HG03521 (cell line): ENCODE data around the gene C21orf91.

Experiments used
- ATAC-seq: cut with Tn5 transposase; IDR thresholded peaks from one replicate; pipeline ENCODE4 v1.9.1; 2021; ENCODE audit warnings: mild to moderate bottlenecking, moderate library complexity; ENCODE audit not compliant: unreplicated experiment

C21orf91 gene

DNA sequence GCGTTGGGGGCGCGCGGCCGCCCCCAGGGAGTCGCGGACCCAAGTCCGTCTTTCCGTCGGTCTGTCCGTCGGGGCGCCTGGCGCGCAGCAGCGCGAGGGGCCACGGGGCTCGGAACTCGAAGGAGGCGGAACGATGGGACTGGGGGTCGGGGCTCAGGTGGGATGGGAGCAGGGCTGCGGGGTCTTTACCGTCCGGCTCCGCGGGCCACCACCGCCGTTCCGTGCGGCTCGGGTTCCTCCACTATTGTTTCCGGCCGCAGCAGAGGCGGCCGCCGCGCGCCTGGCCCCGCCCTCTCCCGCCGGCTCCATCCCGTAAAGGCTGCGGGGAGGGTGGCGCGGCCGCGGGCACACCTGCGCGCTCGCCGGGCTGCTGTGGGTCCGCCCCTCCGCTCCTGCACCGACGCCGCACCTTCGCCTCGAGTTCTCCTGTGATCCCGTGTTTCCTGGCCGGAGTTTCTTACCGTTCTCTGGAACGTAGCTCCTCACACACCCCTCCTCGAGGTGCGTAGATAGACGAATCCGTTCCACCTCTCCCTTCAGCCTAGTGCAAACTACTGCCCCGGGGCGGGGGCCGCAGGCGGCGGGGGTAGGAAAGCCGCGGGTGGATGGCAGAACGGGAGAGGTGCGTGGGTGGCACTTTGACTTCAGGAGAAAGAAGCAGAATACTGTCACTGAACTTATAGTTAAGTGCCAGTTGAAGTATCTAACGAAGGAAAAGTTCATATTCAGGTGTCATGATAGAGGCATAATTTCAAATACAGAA is at the start of gene C21orf91:
TSS of gene C21orf91 (minus strand) at position 243 of the 763 bp plus-strand sequence. CDS start 1,038 bp downstream, outside the sequence.
- peak; percentile 82 for ATAC-seq

- no peak for ATAC-seq
These were observed 47.4 kb upstream of the C21orf91 start for GRCh38 chr21:17866590-17866989.

DNA sequence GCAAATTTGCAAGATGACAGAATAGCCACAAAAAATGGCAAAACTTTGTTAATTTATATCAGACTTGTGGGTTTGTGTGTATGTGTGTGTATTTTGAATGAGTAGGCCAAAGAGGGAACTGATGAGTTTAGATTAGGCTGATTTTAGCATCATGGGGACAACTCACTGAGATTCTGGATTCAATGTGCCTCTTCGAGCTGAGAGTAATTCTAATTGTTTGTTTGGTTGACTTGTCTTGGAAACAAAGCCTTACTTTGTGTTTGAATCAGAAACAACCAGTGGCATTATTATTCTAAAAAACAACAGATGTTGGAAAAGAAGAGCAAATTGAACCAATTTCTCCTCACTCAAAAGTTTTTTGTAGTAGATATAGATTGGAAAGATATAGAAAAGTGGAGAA is 40.5 kb upstream of the C21orf91 start:
- no peak for ATAC-seq

DNA sequence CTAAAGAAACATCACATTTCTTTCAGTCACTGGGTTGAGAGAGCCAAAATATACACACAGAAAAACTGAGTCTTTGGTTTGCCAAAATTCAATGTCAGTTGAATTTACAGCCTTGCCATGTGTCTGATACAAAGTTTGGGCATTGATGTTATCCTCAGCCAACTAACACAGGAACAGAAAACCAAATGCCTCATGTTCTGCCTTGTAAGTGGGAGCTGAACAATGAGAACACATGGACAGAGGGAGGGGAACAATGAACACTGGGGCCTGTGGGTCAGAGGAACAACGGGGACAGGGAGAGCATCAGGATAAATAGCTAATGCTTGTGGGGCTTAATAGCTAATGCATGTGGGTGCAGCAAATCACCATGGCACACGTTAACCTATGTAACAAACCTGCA is 39.6 kb upstream of the C21orf91 start:
- ATAC-seq = no peak

DNA sequence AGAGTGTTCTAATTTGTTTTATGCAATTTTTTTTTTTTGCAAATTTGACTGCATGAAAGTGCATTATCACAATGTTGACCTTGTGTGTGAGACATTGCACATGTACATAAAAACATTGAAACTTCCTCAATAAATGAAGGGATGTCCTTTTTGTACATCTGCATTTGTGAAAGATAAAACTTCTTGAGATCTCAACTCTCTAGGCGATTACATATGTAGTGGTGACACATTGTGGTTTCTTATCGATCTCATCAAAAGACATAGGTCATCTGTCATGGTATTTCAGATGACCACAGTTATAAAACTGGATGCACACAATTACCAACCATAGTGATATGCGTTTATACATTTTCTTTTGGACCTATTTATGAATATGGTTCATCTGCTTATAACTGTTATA is 35.6 kb upstream of the C21orf91 start:
- no peak for ATAC-seq

DNA sequence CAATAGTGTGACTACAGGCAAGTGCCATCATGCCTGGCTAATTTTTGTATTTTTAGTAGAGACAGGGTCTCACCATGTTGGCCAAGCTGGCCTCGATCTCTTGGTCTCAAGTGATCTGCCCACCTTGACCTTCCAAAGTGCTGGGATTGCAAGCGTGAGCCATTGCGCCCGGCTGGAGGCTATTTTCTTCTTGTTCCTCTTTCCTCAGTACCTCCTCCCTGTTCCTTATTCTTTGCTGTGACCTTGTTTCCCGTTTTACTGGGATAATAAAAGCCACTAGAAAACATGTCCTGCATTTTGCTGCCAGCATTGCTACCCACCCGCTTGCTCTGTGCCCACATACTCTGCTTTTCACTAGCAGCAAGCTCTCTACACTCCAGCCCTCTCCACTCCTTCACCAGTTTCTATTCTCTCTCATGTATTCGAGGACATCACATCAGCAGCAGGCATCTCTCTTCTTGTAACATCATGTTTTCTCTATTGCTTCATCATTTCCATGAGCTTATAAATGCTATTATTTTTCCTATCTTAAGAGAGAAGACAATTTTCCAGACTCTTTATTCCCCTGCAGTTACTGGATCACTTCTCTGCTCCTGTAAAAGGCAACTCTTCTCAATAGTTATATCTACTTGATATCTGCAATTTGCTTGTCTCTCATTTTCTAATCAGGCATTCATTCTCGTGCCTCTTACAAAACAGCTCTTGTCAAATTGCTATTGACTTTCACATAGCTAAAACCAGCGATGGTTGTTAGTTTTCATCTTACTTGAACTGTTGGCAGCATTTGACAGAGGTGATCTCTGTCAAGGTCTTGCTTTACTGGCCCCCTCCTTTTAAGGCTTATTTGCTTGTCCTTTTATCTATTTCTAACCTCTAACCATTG is 34.5 kb upstream of the C21orf91 start:
- ATAC-seq = no peak

GRCh38 chr21:17848228-17848627 is 29.1 kb upstream of the C21orf91 start:
- peak; percentile 87 for ATAC-seq

DNA sequence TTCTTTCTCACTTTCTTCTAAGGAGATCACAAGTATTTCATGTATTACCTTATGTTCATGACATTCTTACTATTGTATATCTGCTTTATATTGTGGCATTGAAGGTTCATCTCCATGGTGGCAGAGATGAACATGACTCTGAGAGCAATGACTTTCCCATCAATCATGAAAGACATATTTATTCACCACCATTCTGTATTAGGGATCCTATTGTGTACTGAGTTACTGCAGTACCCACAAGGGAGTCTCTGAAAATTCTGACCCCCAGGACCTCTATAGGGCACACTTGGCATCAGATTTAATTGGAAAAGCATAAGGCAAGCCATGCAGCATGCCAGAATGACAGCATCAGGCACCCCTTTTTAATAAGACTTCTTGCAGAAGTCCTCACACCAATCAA is 21.9 kb upstream of the C21orf91 start:
- ATAC-seq = no peak

GRCh38 chr21:17834639-17835354 is 15.6 kb upstream of the C21orf91 start:
- no peak for ATAC-seq

DNA sequence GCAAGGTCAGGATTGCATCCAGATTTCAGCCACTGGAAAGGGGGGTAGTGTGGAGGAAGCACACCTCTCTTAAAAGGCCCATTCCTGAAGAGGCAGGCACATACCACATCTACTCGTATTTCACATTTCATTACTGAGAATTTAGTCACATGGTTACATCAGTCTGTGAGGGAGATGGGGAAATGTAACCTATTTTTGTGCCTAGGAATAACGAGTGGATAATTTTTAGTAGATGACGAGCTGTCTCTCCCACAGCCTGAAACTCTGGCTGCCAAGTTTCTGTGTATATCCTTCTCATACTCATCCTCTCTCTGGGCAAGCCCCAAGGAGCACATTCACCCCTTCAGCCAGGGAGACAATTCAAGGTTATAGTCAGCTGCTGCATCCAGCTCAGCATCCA is 10.3 kb upstream of the C21orf91 start:
- no peak for ATAC-seq

DNA sequence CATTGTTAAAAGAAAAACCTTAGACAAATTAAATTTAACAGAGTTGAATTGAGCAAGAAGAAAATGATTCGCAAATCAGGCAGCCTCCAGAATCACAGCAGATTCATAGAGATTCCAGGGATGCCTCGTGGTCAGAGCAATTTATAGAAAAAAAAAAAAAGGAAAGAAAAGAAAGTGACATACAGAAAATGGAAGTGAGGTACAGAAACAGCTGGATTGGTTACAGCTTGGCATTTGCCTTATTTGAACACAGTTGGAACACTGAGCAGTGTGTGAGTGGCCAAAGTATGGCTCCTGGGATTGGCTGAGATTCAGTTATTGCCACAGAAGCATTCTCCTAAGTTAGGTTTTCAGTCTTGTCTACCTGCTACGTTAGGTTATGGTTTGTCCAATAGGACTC is 9.1 kb upstream of the C21orf91 start:
- ATAC-seq = no peak

GRCh38 chr21:17823846-17824245 is 4.7 kb upstream of the C21orf91 start:
- ATAC-seq = no peak

DNA sequence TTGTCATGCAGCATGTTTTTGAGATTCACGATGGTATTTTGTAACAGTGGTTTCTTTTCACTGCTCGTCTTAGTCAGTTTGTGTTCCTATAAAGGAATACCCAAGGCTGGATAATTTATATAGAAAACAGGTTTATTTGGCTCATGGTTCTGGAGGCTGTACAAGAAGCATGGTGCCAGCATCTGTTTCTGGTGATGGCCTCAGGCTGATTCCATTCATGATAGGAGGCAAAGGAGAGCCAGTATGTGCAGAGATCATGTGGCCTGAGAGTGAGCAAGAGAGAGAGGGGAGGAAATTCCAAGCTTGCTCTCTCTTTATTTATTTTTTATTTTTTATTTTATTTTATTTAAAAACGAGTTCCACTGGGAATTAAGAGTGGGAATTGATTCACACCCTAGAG is 2.0 kb upstream of the C21orf91 start:
- no peak for ATAC-seq

- peak; percentile 58 for ATAC-seq
These were observed 697 bp upstream of the C21orf91 start for GRCh38 chr21:17819877-17820229.

DNA sequence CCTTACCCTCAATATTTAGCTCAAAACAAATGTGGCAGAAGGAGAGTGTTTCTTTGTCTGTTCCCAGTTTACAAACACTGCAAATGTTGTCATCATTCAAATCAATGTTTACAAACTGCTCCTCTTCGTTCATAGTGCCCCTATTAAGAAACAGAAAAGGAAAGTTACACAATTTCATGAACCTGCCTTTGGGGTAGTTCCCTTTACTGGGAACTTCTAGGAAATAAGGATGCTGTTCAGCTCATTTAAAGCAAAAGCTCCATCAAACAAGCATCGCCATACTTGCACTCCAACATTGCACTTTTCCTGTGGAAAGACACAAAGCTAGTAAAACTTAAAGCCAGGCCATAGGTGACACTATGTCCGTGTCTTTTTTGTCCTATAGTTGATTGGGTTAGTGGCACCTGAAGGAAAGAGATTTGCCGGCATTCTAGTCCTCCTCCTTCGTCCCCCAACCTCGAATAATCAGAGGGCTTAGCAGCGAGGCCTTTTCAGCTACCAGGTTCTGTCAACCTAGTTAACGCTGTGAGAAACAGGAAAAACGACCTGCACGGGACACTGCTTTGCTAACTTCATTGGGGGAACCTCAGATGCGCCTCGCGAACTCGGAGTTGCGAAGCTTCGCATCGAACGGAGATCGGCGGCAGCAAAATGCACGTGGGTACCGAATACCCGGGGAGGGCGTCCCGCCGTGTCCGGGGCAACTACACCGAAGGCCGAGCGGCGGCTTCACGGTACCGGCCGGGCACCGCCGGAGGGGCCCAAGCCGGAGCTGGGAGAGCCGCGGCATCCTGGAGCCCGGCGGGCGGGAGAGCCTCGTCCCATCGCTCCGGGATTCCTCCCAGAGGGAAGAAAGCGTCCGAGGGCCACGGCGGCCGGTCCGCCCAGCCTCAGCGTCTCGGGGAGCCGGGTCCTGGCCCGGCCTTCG is 706 bp downstream of the C21orf91 start:
- ATAC-seq = peak; percentile 7

GRCh38 chr21:17813353-17813752 is 5.8 kb downstream of the C21orf91 start:
- ATAC-seq = no peak

DNA sequence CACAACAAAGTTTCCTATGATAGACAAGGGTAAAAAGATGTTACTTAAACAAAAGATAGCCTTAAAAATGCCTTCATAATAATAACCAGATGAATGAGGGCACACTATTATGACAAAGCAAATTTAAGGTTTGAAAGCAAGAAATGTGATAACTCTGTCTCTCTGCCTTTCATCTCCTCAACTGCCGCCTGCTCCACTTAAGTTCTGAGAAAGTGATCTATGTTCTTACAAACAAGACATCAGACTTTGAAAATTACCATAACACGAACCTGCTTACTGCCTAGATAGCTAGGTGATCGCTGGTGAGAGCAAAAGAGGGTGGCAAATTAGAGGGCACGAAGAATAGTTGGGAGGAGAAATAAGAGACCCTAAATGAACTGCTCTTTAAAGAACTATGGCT is 13.2 kb downstream of the C21orf91 start:
- no peak for ATAC-seq

GRCh38 chr21:17803536-17803935 is 15.6 kb downstream of the C21orf91 start:
- ATAC-seq = no peak

DNA sequence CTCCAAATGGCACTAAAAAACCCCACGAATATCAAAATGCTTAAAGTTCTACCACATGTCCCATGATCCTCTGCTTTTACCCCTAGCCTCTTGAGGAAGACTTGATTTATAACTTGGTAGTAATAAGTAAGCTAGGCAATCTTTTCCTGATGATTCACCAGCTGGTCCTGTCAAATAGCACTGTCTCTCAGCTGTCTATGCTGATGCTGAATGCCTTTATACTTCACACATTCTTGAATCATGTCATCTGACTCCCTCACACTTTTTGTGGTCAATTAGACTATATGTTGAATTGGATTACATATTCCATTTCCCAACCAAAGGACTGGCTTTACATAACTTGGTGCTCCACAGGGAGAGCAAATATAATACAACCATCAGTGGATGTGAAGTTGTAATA is 16.6 kb downstream of the C21orf91 start:
- ATAC-seq = no peak

DNA sequence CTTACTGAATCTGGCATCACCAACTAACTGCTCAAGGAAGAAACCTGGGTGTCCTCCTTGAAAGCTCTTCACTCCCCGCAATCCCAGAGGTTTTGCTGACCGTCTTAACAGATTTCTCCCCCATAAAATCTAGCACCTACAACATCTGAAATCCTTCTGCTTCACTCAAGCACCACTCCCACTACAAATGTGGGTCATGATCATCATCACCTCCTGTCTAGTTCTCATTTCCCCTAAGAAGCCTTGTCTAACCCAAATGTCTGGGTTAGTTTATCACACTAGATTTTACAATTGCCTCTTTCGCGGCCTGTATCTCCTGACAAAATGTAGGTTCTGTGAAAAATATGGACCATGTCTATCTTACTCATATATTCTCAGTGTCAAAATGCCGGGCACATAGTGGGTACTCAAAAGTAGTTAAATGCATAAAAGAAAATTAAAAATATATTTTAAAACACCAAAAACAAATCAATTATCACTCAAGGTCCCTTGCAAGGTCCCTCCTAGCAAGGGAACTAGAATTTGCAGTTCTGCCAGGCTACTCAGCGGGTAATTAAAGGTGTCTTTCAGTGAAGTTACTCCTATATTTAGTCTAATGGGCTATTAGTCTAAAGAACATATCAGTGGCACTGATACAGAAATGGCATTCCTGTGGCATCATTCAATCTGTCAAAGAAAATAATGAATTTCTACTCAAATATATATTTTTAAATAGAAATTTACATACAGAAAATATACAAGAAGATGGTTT is 19.6 kb downstream of the C21orf91 start:
- ATAC-seq = no peak
